ENCODE results near the gene PRDM10. TPM values are rescaled to one million over a fixed set of nuclear protein-coding genes. Genes with fewer than 3 reads are reported as not detected.
A peak's percentile ranks its signal among the peaks of the same experiment; 100 is the strongest.

The PRDM10 gene
- total RNA-seq, 1 donor from 2014 or later, result 7.9 TPM

GRCh38 chr11:130000552-130001176 lies 2.0 kb downstream of the PRDM10 start:
- TF ChIP-seq CTCF (conservative IDR thresholded peaks at IDR 0.05; ENCODE audit: low read depth, low read length), result no peak
- DNase-seq (ENCODE audit: low read depth), result no peak

GRCh38 chr11:129999407-129999806 lies 3.2 kb downstream of the PRDM10 start:
- no peak for DNase-seq (ENCODE audit: low read depth)

More at GRCh38 chr11:130000552-130001176, 2.0 kb downstream of the PRDM10 start:
- H3K4me3 ChIP-seq (ENCODE audit: low read depth, low read length), result peak overlapping the region; percentile 69

DNA sequence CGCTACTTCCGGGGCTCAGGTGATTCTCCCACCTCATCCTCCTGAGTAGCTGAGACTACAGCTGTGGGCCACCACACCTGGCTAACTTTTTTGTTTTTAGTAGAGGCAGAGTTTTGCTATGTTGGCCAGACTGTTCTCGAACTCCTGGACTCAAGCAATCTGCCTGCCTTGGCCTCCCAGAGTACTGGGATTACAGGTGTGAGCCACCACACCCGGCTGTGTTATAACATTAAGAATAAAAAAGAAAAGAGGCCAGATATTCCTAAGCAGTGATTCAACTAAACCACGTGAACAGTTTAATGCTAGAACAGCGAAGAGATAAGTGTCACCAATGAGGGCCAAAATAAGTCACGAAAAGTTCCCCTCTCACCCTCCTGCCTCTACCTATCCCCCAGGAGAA lies 3.7 kb downstream of the PRDM10 start:
- DNase-seq (ENCODE audit: low read depth), result no peak
- no peak overlapping the region for H3K4me3 ChIP-seq (ENCODE audit: low read depth, low read length)
- no peak for TF ChIP-seq CTCF (conservative IDR thresholded peaks at IDR 0.05; ENCODE audit: low read depth, low read length)

More at GRCh38 chr11:129999407-129999806, 3.2 kb downstream of the PRDM10 start:
- no peak overlapping the region for H3K4me3 ChIP-seq (ENCODE audit: low read depth, low read length)
- TF ChIP-seq CTCF (conservative IDR thresholded peaks at IDR 0.05; ENCODE audit: low read depth, low read length), result no peak

DNA sequence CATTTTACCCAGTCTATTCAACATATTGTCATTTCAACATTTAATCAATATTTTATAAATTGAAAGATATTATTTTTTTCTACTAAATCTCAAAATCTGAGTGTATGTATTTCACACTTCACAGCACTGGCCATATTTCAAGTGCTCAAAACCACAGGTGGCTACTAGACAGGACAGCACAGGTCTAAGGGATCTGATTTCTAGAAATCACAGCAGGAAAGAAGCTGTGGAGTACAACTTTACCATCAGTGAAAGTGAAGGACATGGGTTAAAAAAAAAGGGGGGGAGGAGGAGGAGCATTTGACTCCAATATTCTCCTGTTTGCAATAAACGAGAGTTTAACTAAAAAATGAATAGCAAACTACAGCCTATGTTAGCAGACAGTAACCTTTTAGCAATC lies 4.5 kb downstream of the PRDM10 start:
- no peak for DNase-seq (ENCODE audit: low read depth)
- TF ChIP-seq CTCF (conservative IDR thresholded peaks at IDR 0.05; ENCODE audit: low read depth, low read length), result no peak
- no peak overlapping the region for H3K4me3 ChIP-seq (ENCODE audit: low read depth, low read length)

- no peak for DNase-seq (ENCODE audit: low read depth)
- no peak overlapping the region for H3K4me3 ChIP-seq (ENCODE audit: low read depth, low read length)
- TF ChIP-seq CTCF (conservative IDR thresholded peaks at IDR 0.05; ENCODE audit: low read depth, low read length), result no peak
These were observed 5.1 kb downstream of the PRDM10 start for GRCh38 chr11:129997513-129997912.

- no peak for DNase-seq (ENCODE audit: low read depth)
These were observed 6.3 kb downstream of the PRDM10 start for GRCh38 chr11:129996113-129996870.

More at GRCh38 chr11:129996113-129996870, 6.3 kb downstream of the PRDM10 start:
- no peak overlapping the region for H3K4me3 ChIP-seq (ENCODE audit: low read depth, low read length)
- TF ChIP-seq CTCF (conservative IDR thresholded peaks at IDR 0.05; ENCODE audit: low read depth, low read length), result no peak

Measured in epithelial cell of proximal tubule (primary cell).